Endothelial cell of umbilical vein (primary cell): ENCODE measurements around the gene C19orf25. TPM values are rescaled to one million over a fixed set of nuclear protein-coding genes. Genes with fewer than 3 reads are reported as not detected.

Source experiments
- BruUV-seq: library from RNA; stranded (reverse); fragments of 400-500 nt; replicated peaks from 2 replicates; lab custom pipeline; 2021; lab: Mats Ljungman, UMichigan
- CTCF ChIA-PET: fragments of 300-600, 350-600 bp; sonication (Branson Sonifier 250); formaldehyde crosslinking; loops from one replicate; lab custom pipeline; 2021; ENCODE audit warnings: antibody characterized with exemption, inconsistent platforms; lab: Charles Lee
- POLR2A ChIA-PET: fragments of 300-600, 350-600 bp; sonication (Branson Sonifier 250); formaldehyde crosslinking; loops from one replicate; lab custom pipeline; 2021; ENCODE audit warnings: antibody characterized with exemption, inconsistent platforms; lab: Charles Lee
- DNase-seq: peaks from one replicate; pipeline ENCODE4 v3.0.0-alpha.2; 2011; ENCODE audit warnings: low read depth, low spot score
- FAIRE-seq: peaks from 2 replicates; lab custom pipeline; 2011; peaks lifted over from hg19 to GRCh38; lab: Jason Lieb, UNC
- H2AFZ ChIP-seq: 2 replicates; pipeline ENCODE4 v1.6.0; 2012; ENCODE audit warnings: low read depth, low read length, control low read depth, inconsistent platforms
- H3K27ac ChIP-seq: 2 replicates; pipeline ENCODE4 v1.5.1; 2011; ENCODE audit warnings: low read depth, mild to moderate bottlenecking, control low read depth, low read length, moderate library complexity; ENCODE audit not compliant: insufficient read depth
- H3K27me3 ChIP-seq, 2 experiments: 2 replicates each; pipeline versions ENCODE4 v1.6.0 to v1.6.1; 2011; ENCODE audit warnings: low read length in 2 of 2, mixed read lengths in 1 of 2; ENCODE audit not compliant: control insufficient read depth in 2 of 2, insufficient read depth in 2 of 2
- H3K36me3 ChIP-seq, 2 experiments: 2 replicates in 1 of 2; 3 replicates in 1 of 2; pipeline ENCODE4 v1.5.1; 2011; ENCODE audit warnings: low read length in 2 of 2, mild to moderate bottlenecking in 1 of 2, moderate library complexity in 1 of 2; ENCODE audit not compliant: control insufficient read depth in 2 of 2, insufficient read depth in 2 of 2; ENCODE audit errors: extremely low read depth in 1 of 2
- H3K4me1 ChIP-seq: 3 replicates; pipeline ENCODE4 v1.5.1; 2011; ENCODE audit warnings: mild to moderate bottlenecking, low read length; ENCODE audit not compliant: control insufficient read depth, insufficient read depth; ENCODE audit errors: extremely low read depth
- H3K4me2 ChIP-seq: 2 replicates; pipeline ENCODE4 v1.6.1; 2011; ENCODE audit warnings: low read length, control low read depth, mixed read lengths; ENCODE audit not compliant: insufficient read depth
- H3K4me3 ChIP-seq, 3 experiments: fragments of 200-600 bp in 1 of 3; sonication (generic), shearing (Covaris generic) in 1 of 3; replicated peaks in 1 of 3; 2 replicates each; pipeline ENCODE4 v1.5.1; 2011 to 2016; ENCODE audit warnings: control low read depth in 3 of 3, low read length in 3 of 3, mild to moderate bottlenecking in 2 of 3, inconsistent platforms in 1 of 3, low read depth in 1 of 3, moderate library complexity in 1 of 3; ENCODE audit not compliant: insufficient read depth in 1 of 3
- H3K79me2 ChIP-seq: 2 replicates; pipeline ENCODE4 v1.6.0; 2012; ENCODE audit warnings: low read length, inconsistent platforms; ENCODE audit not compliant: control insufficient read depth, insufficient read depth
- H3K9ac ChIP-seq: replicated peaks from 2 replicates; pipeline ENCODE3; 2011; ENCODE audit warnings: low read length, control low read depth; ENCODE audit not compliant: insufficient read depth; ENCODE audit errors: extremely low read depth
- H3K9me1 ChIP-seq: replicated peaks from 3 replicates; pipeline ENCODE4 v1.6.0; 2011; ENCODE audit warnings: mild to moderate bottlenecking, low read length; ENCODE audit not compliant: control insufficient read depth, insufficient read depth; ENCODE audit errors: extremely low read depth
- H3K9me3 ChIP-seq: replicated peaks from 2 replicates; pipeline ENCODE4 v1.5.1; 2012; ENCODE audit warnings: low read length, inconsistent platforms; ENCODE audit not compliant: control insufficient read depth, insufficient read depth
- H4K20me1 ChIP-seq: replicated peaks from 2 replicates; pipeline ENCODE3; 2011; ENCODE audit warnings: mild to moderate bottlenecking, low read length; ENCODE audit not compliant: control insufficient read depth, insufficient read depth; ENCODE audit errors: extremely low read depth
- CTCF ChIP-seq, 2 donors: IDR thresholded peaks; 1 replicate in 1 of 2; 2 replicates in 1 of 2; pipeline ENCODE4 v1.5.1; 2011; ENCODE audit warnings: low read length in 2 of 2, mild to moderate bottlenecking in 2 of 2, moderate library complexity in 2 of 2, control low read depth in 1 of 2, inconsistent platforms in 1 of 2, low read depth in 1 of 2; ENCODE audit not compliant: insufficient read depth in 1 of 2; ENCODE audit errors: extremely low read depth in 1 of 2
- EZH2 ChIP-seq: IDR thresholded peaks from 2 replicates; pipeline ENCODE4 v1.6.1; 2012; ENCODE audit warnings: borderline replicate concordance, low read depth, mild to moderate bottlenecking, moderate library complexity, low read length, inconsistent platforms; ENCODE audit not compliant: severe bottlenecking
- FOS ChIP-seq: IDR thresholded peaks from 2 replicates; pipeline ENCODE4 v1.6.1; 2011; ENCODE audit warnings: mild to moderate bottlenecking, low read length, moderate library complexity, borderline replicate concordance; ENCODE audit not compliant: insufficient read depth
- GATA2 ChIP-seq: IDR thresholded peaks from 2 replicates; pipeline ENCODE4 v1.7.0; 2011; ENCODE audit warnings: low read depth, mild to moderate bottlenecking, moderate library complexity, mixed read lengths, low read length; ENCODE audit not compliant: insufficient read length, insufficient read depth
- JUN ChIP-seq: IDR thresholded peaks from 2 replicates; pipeline ENCODE4 v1.6.1; 2011; ENCODE audit warnings: borderline replicate concordance, low read depth; ENCODE audit not compliant: insufficient read length, insufficient read depth
- MAX ChIP-seq: IDR thresholded peaks from 2 replicates; pipeline ENCODE4 v1.6.1; 2011; ENCODE audit not compliant: insufficient read depth, insufficient read length
- MYC ChIP-seq: IDR thresholded peaks from one replicate; pipeline ENCODE4 v1.6.1; 2011; ENCODE audit warnings: mild to moderate bottlenecking, low read depth, low read length
- POLR2A ChIP-seq: IDR thresholded peaks from 2 replicates; pipeline ENCODE4 v1.6.1; 2012; ENCODE audit warnings: low read depth, mild to moderate bottlenecking, control low read depth, low read length
- POLR2AphosphoS5 ChIP-seq: IDR thresholded peaks from 2 replicates; pipeline ENCODE4 v1.6.1; 2012; ENCODE audit warnings: low read depth, mild to moderate bottlenecking, control low read depth, low read length, moderate library complexity; ENCODE audit not compliant: insufficient read depth
- dilution Hi-C: fragments of 300-500 bp; cut with MboI; formaldehyde crosslinking; loops from one replicate; pipeline ENCODE4 v1.15.0; 2019; ENCODE audit warnings: low sequenced_read_pairs; ENCODE audit not compliant: extremely low pct_ligation_motif_present
- intact Hi-C: fragments of 100-400 bp; cut with micrococcal nuclease; formaldehyde crosslinking; loops from one replicate; pipeline ENCODE4 v1.10.0; 2022
- polyA plus RNA-seq, 4 experiments: library from polyadenylated mRNA; depleted of rRNA in 3 of 4; stranded (reverse) in 3 of 4; unstranded in 1 of 4; fragments of >200 nt; gene quantifications; 2 replicates each; pipeline versions ENCODE4 v1.2.1 to v1.2.3, GENCODE V29; 2011 to 2012; ENCODE audit warnings: missing spikeins in 1 of 4
- total RNA-seq: library from RNA; stranded (reverse); gene quantifications from 2 replicates; pipeline ENCODE4 v1.2.3, GENCODE V29; 2021

C19orf25 gene
- total and polyA plus RNA-seq, 2 donors (not counting 3 experiments of a cell fraction or from before 2014, with no cell fraction given), result 28.0 to 34.6 TPM

- TF ChIP-seq CTCF (IDR thresholded peaks at IDR 0.05; ENCODE audit: extremely low read depth in 1 of 2, insufficient read depth in 1 of 2, low read depth in 1 of 2, low read length in 2 of 2), result no peak
- no peak for TF ChIP-seq POLR2A
- TF ChIP-seq MAX, result no peak
- TF ChIP-seq MYC, result no peak
- TF ChIP-seq EZH2, result no peak
- TF ChIP-seq FOS, result no peak
- TF ChIP-seq GATA2, result no peak
- TF ChIP-seq POLR2AphosphoS5, result no peak
- TF ChIP-seq JUN, result no peak
- ChIA-PET CTCF (no interaction called here), POLR2A (no interaction called here)
- H3K27me3 ChIP-seq, result no peaks in the 10 kb centered on the region
- no peak overlapping the region for H3K4me2 ChIP-seq
- H3K4me3 ChIP-seq, result no peak overlapping the region
- FAIRE-seq (no peak), DNase-seq (no peak)
- no peaks in the 10 kb centered on the region for H3K9me1 ChIP-seq
- intact Hi-C loops, result no loop called here
- dilution Hi-C loops, result no loop called here
- peaks cover 2% of the 10 kb centered on the region for H4K20me1 ChIP-seq
- H3K27ac ChIP-seq, result no peak overlapping the region
- BruUV-seq, result no TSS peak
- no peaks in the 10 kb centered on the region for H3K9me3 ChIP-seq
- no peak overlapping the region for H3K9ac ChIP-seq
- no peak overlapping the region for H2AFZ ChIP-seq
- no peaks in the 10 kb centered on the region for H3K4me1 ChIP-seq
- H3K79me2 ChIP-seq, result peaks cover 8% of the 10 kb centered on the region
- peaks cover 11 to 66% of the 10 kb centered on the region in 2 experiments for H3K36me3 ChIP-seq
Measured at GRCh38 chr19:1428738-1429391, 50.1 kb downstream of the C19orf25 start.
